ENCODE measurements around the gene CYP3A4. TPM values are rescaled to one million over a fixed set of nuclear protein-coding genes. Genes with fewer than 3 reads are reported as not detected.

CYP3A4 gene
- total RNA-seq, result 10 to 100 TPM in 3 of 4 donors, not detected in 1; 10.0 to 44.9 (median 22.1) TPM

GRCh38 chr7:99784007-99784406 lies at the start of gene CYP3A4:
Gene CYP3A4 (minus strand): TSS chr7:99784184. CDS start chr7:99784081, 103 bp downstream.
- no peak within 1 kb of the TSS for H3K27ac ChIP-seq
- H3K9me3 ChIP-seq, result no peaks in the 10 kb centered on the region
- intact Hi-C loops (cut with DNase I; ENCODE audit: low total_unique reads) (no loop called here), in situ Hi-C loops (cut with MboI; ENCODE audit: low pct_ligation_motif_present in 1 of 4, low pct_unique_long_range_greater_than_20kb in 1 of 4, low sequenced_read_pairs in 3 of 4) (no loop called here)
- H3K27me3 ChIP-seq, result no peaks in the 10 kb centered on the region
- TF ChIP-seq EP300 (IDR thresholded peaks at IDR 0.05; ENCODE audit: low read depth) (no peak), POLR2AphosphoS5 (IDR thresholded peaks at IDR 0.05) (peak in 1 of 3 donors; percentile 39), CTCF (IDR thresholded peaks at IDR 0.05) (no peak)
- DNase-seq, result peak; percentile 17
- H3K4me1 ChIP-seq, result peaks cover 0 to 9% (median 0%) of the 10 kb centered on the region in 4 donors
- H3K36me3 ChIP-seq, result no peaks in the 10 kb centered on the region
- H3K4me3 ChIP-seq, result no peak within 1 kb of the TSS

GRCh38 chr7:99833289-99833877 lies 49.4 kb upstream of the CYP3A4 start:
- no peak for DNase-seq
- H3K36me3 ChIP-seq, result no peaks in the 10 kb centered on the region
- no peak overlapping the region for H3K27ac ChIP-seq
- in situ Hi-C loops (cut with MboI; ENCODE audit: low pct_ligation_motif_present in 1 of 4, low pct_unique_long_range_greater_than_20kb in 1 of 4, low sequenced_read_pairs in 3 of 4) (no loop called here), intact Hi-C loops (cut with DNase I; ENCODE audit: low total_unique reads) (no loop called here)
- no peaks in the 10 kb centered on the region for H3K27me3 ChIP-seq
- no peak for TF ChIP-seq EP300 (IDR thresholded peaks at IDR 0.05; ENCODE audit: low read depth)
- no peak for TF ChIP-seq POLR2AphosphoS5 (IDR thresholded peaks at IDR 0.05)
- no peak for TF ChIP-seq POLR2A (IDR thresholded peaks at IDR 0.05)
- no peak for TF ChIP-seq CTCF (IDR thresholded peaks at IDR 0.05)
- WGBS, 2 donors (ENCODE audit: low coverage in 1 of 2), result 66 to 77% methylated on average over 6 to 8 of the region's 8 CpGs
- H3K4me1 ChIP-seq, result peaks cover 3 to 26% (median 11%) of the 10 kb centered on the region in 4 donors
- no peaks in the 10 kb centered on the region for H3K9me3 ChIP-seq
- no peak overlapping the region for H3K4me3 ChIP-seq

- no peaks in the 10 kb centered on the region for H3K27me3 ChIP-seq
- no peak for TF ChIP-seq EP300 (IDR thresholded peaks at IDR 0.05; ENCODE audit: low read depth)
- TF ChIP-seq POLR2A (IDR thresholded peaks at IDR 0.05), result no peak
- no peak for TF ChIP-seq CTCF (IDR thresholded peaks at IDR 0.05)
- TF ChIP-seq POLR2AphosphoS5 (IDR thresholded peaks at IDR 0.05), result no peak
- no peaks in the 10 kb centered on the region for H3K9me3 ChIP-seq
- in situ Hi-C loops (cut with MboI; ENCODE audit: low pct_ligation_motif_present in 1 of 4, low pct_unique_long_range_greater_than_20kb in 1 of 4, low sequenced_read_pairs in 3 of 4), result no loop called here
- H3K36me3 ChIP-seq, result no peaks in the 10 kb centered on the region
- peaks cover 0 to 17% (median 8%) of the 10 kb centered on the region in 4 donors for H3K4me1 ChIP-seq
- no peak overlapping the region for H3K4me3 ChIP-seq
- H3K27ac ChIP-seq, result no peak overlapping the region
- no peak for DNase-seq
- intact Hi-C loops (cut with DNase I; ENCODE audit: low total_unique reads), result no loop called here
These were observed 47.6 kb upstream of the CYP3A4 start for GRCh38 chr7:99831595-99831994.

- Histone ChIP-seq H3K9me3 (no peaks in the 10 kb centered on the region), H3K4me3 (no peak overlapping the region), H3K27me3 (no peaks in the 10 kb centered on the region), H3K27ac (peak overlapping the region; percentile 34 to 74 (median 46)), H3K4me1 (peaks cover 0 to 17% (median 8%) of the 10 kb centered on the region in 4 donors), H3K36me3 (no peaks in the 10 kb centered on the region)
- intact Hi-C loops (cut with DNase I; ENCODE audit: low total_unique reads), result no loop called here
- WGBS, 2 donors (ENCODE audit: low coverage in 1 of 2), result 55 to 65% methylated on average over 1 of the region's 1 CpG
- no peak for DNase-seq
- TF ChIP-seq CTCF (IDR thresholded peaks at IDR 0.05), result no peak
- TF ChIP-seq POLR2A (IDR thresholded peaks at IDR 0.05), result no peak
- TF ChIP-seq EP300 (IDR thresholded peaks at IDR 0.05; ENCODE audit: low read depth), result no peak
- TF ChIP-seq POLR2AphosphoS5 (IDR thresholded peaks at IDR 0.05), result no peak
- in situ Hi-C loops (cut with MboI; ENCODE audit: low pct_ligation_motif_present in 1 of 4, low pct_unique_long_range_greater_than_20kb in 1 of 4, low sequenced_read_pairs in 3 of 4), result no loop called here
These were observed 45.7 kb upstream of the CYP3A4 start for GRCh38 chr7:99829524-99830160.

Measured in transverse colon (tissue), 4 donors.